Neuronal stem cell (in vitro differentiated cells): ENCODE measurements around the gene AIM2.

Source experiments
- DNase-seq: peaks from one replicate; pipeline ENCODE4 v3.0.0-alpha.2; 2013; ENCODE audit warnings: low spot score
- H2AFZ ChIP-seq: one replicate; pipeline ENCODE4 v1.6.1; 2013; ENCODE audit warnings: mild to moderate bottlenecking, low read length, inconsistent platforms
- H2AK5ac ChIP-seq: 2 replicates; pipeline ENCODE4 v1.6.1; 2013; ENCODE audit warnings: low read depth, mild to moderate bottlenecking, inconsistent platforms, low read length, moderate library complexity, mixed read lengths
- H2BK120ac ChIP-seq: 2 replicates; pipeline ENCODE4 v1.6.1; 2013; ENCODE audit warnings: low read depth, mild to moderate bottlenecking, inconsistent platforms, low read length, moderate library complexity, mixed read lengths
- H2BK12ac ChIP-seq: one replicate; pipeline ENCODE4 v1.6.1; 2013; ENCODE audit warnings: low read length, inconsistent platforms
- H2BK15ac ChIP-seq: 2 replicates; pipeline ENCODE4 v1.6.1; 2013; ENCODE audit warnings: mild to moderate bottlenecking, low read length, inconsistent platforms, mixed read lengths
- H2BK5ac ChIP-seq: one replicate; pipeline ENCODE4 v1.6.1; 2013; ENCODE audit warnings: inconsistent platforms, mild to moderate bottlenecking, low read length, moderate library complexity
- H3K14ac ChIP-seq: one replicate; pipeline ENCODE4 v1.6.1; 2013; ENCODE audit warnings: low read length, inconsistent platforms
- H3K18ac ChIP-seq: 2 replicates; pipeline ENCODE4 v1.6.1; 2013; ENCODE audit warnings: low read length, inconsistent platforms
- H3K23ac ChIP-seq: 2 replicates; pipeline ENCODE4 v1.6.1; 2013; ENCODE audit warnings: low read depth, mild to moderate bottlenecking, mixed read lengths, low read length, inconsistent platforms; ENCODE audit not compliant: poor library complexity
- H3K27ac ChIP-seq: replicated peaks from 3 replicates; pipeline ENCODE4 v1.5.1; 2013; ENCODE audit warnings: low read length, inconsistent platforms
- H3K27me3 ChIP-seq, 3 experiments: 2 replicates each; pipeline ENCODE4 v1.6.1; 2013; ENCODE audit warnings: low read length in 3 of 3, mild to moderate bottlenecking in 2 of 3, inconsistent platforms in 1 of 3, low read depth in 1 of 3, mixed read lengths in 1 of 3, moderate library complexity in 1 of 3; ENCODE audit not compliant: control insufficient read depth in 3 of 3, insufficient read depth in 3 of 3
- H3K36me3 ChIP-seq, 2 donors: replicated peaks in 1 of 2; 2 replicates each; pipeline ENCODE4 v1.6.1; 2013; ENCODE audit warnings: low read length in 2 of 2; ENCODE audit not compliant: control insufficient read depth in 2 of 2, insufficient read depth in 2 of 2
- H3K4ac ChIP-seq: 2 replicates; pipeline ENCODE4 v1.6.1; 2013; ENCODE audit warnings: inconsistent platforms, mild to moderate bottlenecking, low read length, moderate library complexity
- H3K4me1 ChIP-seq, 2 donors: 1 replicate in 1 of 2; 2 replicates in 1 of 2; pipeline ENCODE4 v1.6.1; 2013; ENCODE audit warnings: low read length in 2 of 2, low read depth in 1 of 2; ENCODE audit not compliant: control insufficient read depth in 2 of 2, insufficient read depth in 1 of 2
- H3K4me2 ChIP-seq: one replicate; pipeline ENCODE4 v1.6.1; 2013; ENCODE audit warnings: mild to moderate bottlenecking, low read length, inconsistent platforms; ENCODE audit not compliant: insufficient read depth, poor library complexity, severe bottlenecking
- H3K4me3 ChIP-seq, 2 donors: 2 replicates each; pipeline ENCODE4 v1.5.1; 2013; ENCODE audit warnings: low read length in 2 of 2, mild to moderate bottlenecking in 2 of 2, inconsistent platforms in 1 of 2, moderate library complexity in 1 of 2
- H3K79me1 ChIP-seq: one replicate; pipeline ENCODE4 v1.6.1; 2013; ENCODE audit warnings: low read depth, mild to moderate bottlenecking, inconsistent platforms, low read length, moderate library complexity
- H3K9ac ChIP-seq: one replicate; pipeline ENCODE4 v1.6.1; 2013; ENCODE audit warnings: mild to moderate bottlenecking, low read depth, low read length, inconsistent platforms; ENCODE audit not compliant: poor library complexity
- H3K9me3 ChIP-seq, 2 donors: replicated peaks in 1 of 2; 2 replicates each; pipeline versions ENCODE3 to v1.6.1; 2013; ENCODE audit warnings: low read length in 2 of 2, mild to moderate bottlenecking in 2 of 2, inconsistent platforms in 1 of 2, low read depth in 1 of 2, mixed read lengths in 1 of 2, moderate library complexity in 1 of 2; ENCODE audit not compliant: control insufficient read depth in 2 of 2, insufficient read depth in 1 of 2
- H4K8ac ChIP-seq: one replicate; pipeline ENCODE4 v1.6.1; 2013; ENCODE audit warnings: low read depth, mild to moderate bottlenecking, inconsistent platforms, low read length, moderate library complexity
- H4K91ac ChIP-seq: one replicate; pipeline ENCODE4 v1.6.1; 2013; ENCODE audit warnings: low read length, low read depth, mild to moderate bottlenecking, inconsistent platforms; ENCODE audit not compliant: poor library complexity
- WGBS, 2 donors: extraction: QIAGEN DNeasy Blood & Tissue Kit; methylation state at CpG; one replicate each; pipeline ENCODE4 v1.1.7; 2013; ENCODE audit warnings: missing lambda C conversion rate in 2 of 2, mixed read lengths in 1 of 2; ENCODE audit not compliant: insufficient read length in 2 of 2, insufficient replicate concordance in 1 of 2; ENCODE audit errors: extremely low coverage in 2 of 2; 5-methylcytosine and 5-hydroxymethylcytosine counted together

The AIM2 gene

GRCh38 chr1:159098596-159098995 lies 22.0 kb upstream of the AIM2 start:
- Histone ChIP-seq H2BK12ac (no peak overlapping the region), H3K9ac (no peak overlapping the region), H3K14ac (no peak overlapping the region), H2BK5ac (no peak overlapping the region), H3K23ac (no peak overlapping the region), H3K4me3 (no peak overlapping the region), H3K36me3 (no peaks in the 10 kb centered on the region), H3K4me1 (peaks cover 2 to 3% of the 10 kb centered on the region in 2 donors), H3K79me1 (no peaks in the 10 kb centered on the region), H4K91ac (no peak overlapping the region), H3K4me2 (no peak overlapping the region), H2AFZ (no peak overlapping the region), H2BK15ac (no peak overlapping the region), H3K27me3 (no peaks in the 10 kb centered on the region), H3K27ac (no peak overlapping the region), H2AK5ac (no peak overlapping the region), H3K9me3 (no peaks in the 10 kb centered on the region), H3K18ac (no peak overlapping the region), H3K4ac (no peak overlapping the region), H2BK120ac (no peak overlapping the region), H4K8ac (no peak overlapping the region)
- no CpG with 5 or more reads among the region's 3 CpGs for WGBS, 2 donors
- DNase-seq, result no peak

GRCh38 chr1:159092036-159092760 lies 15.6 kb upstream of the AIM2 start:
- Histone ChIP-seq H2BK12ac (no peak overlapping the region), H2BK5ac (no peak overlapping the region), H3K4me3 (no peak overlapping the region), H3K27ac (no peak overlapping the region), H2AK5ac (no peak overlapping the region), H3K4me1 (peaks cover 3% of the 10 kb centered on the region in 2 donors), H3K23ac (no peak overlapping the region), H2AFZ (no peak overlapping the region), H4K8ac (no peak overlapping the region), H3K36me3 (no peaks in the 10 kb centered on the region), H2BK15ac (no peak overlapping the region), H3K9me3 (no peaks in the 10 kb centered on the region), H3K9ac (no peak overlapping the region), H3K4me2 (no peak overlapping the region), H4K91ac (no peak overlapping the region), H3K4ac (no peak overlapping the region), H3K79me1 (no peaks in the 10 kb centered on the region), H3K14ac (no peak overlapping the region), H3K27me3 (no peaks in the 10 kb centered on the region), H2BK120ac (no peak overlapping the region), H3K18ac (no peak overlapping the region)
- no CpG with 5 or more reads among the region's 3 CpGs for WGBS, 2 donors
- no peak for DNase-seq

- Histone ChIP-seq H2BK12ac (no peak overlapping the region), H2BK120ac (no peak overlapping the region), H3K27ac (no peak overlapping the region), H3K4me2 (no peak overlapping the region), H3K9me3 (no peaks in the 10 kb centered on the region), H3K23ac (no peak overlapping the region), H3K14ac (no peak overlapping the region), H2AFZ (no peak overlapping the region), H2BK15ac (no peak overlapping the region), H2AK5ac (no peak overlapping the region), H3K36me3 (no peaks in the 10 kb centered on the region), H3K79me1 (no peaks in the 10 kb centered on the region), H3K18ac (no peak overlapping the region), H3K27me3 (no peaks in the 10 kb centered on the region), H3K4me3 (no peak overlapping the region), H4K91ac (no peak overlapping the region), H3K4ac (no peak overlapping the region), H3K9ac (no peak overlapping the region), H3K4me1 (peaks cover 3% of the 10 kb centered on the region in 2 donors), H2BK5ac (no peak overlapping the region), H4K8ac (no peak overlapping the region)
- WGBS, 2 donors, result no CpG with 5 or more reads among the region's 1 CpG
- DNase-seq, result no peak
Measured at GRCh38 chr1:159091607-159092031, 15.1 kb upstream of the AIM2 start.

- Histone ChIP-seq H2BK120ac (no peak overlapping the region), H3K36me3 (no peaks in the 10 kb centered on the region), H3K4me1 (peaks cover 3% of the 10 kb centered on the region in 2 donors), H2BK15ac (no peak overlapping the region), H3K9me3 (no peaks in the 10 kb centered on the region), H2BK5ac (no peak overlapping the region), H2BK12ac (no peak overlapping the region), H3K9ac (no peak overlapping the region), H2AK5ac (no peak overlapping the region), H3K18ac (no peak overlapping the region), H3K4me2 (no peak overlapping the region), H3K23ac (no peak overlapping the region), H3K27me3 (no peaks in the 10 kb centered on the region), H3K4ac (no peak overlapping the region), H3K4me3 (no peak overlapping the region), H4K8ac (no peak overlapping the region), H2AFZ (no peak overlapping the region), H3K79me1 (no peaks in the 10 kb centered on the region), H4K91ac (no peak overlapping the region), H3K27ac (no peak overlapping the region), H3K14ac (no peak overlapping the region)
- DNase-seq, result no peak
- no CpG with 5 or more reads among the region's 2 CpGs for WGBS, 2 donors
Measured at GRCh38 chr1:159091180-159091560, 14.6 kb upstream of the AIM2 start.
